HepG2 (cell line): ENCODE results near the gene DTYMK. TPM values are rescaled to one million over a fixed set of nuclear protein-coding genes. Genes with fewer than 3 reads are reported as not detected.
A peak's percentile ranks its signal among the peaks of the same experiment; 100 is the strongest.

Source experiments
- CENPT ChIP-seq: sonication (generic); formaldehyde crosslinking; IDR thresholded peaks from 2 replicates; pipeline ENCODE4 v1.8.0; 2022; ENCODE audit warnings: low read depth, mild to moderate bottlenecking, moderate library complexity, missing genetic modification reagents
- HDAC2 ChIP-seq: sonication (generic); formaldehyde crosslinking; IDR thresholded peaks from 2 replicates; pipeline ENCODE4 v1.4.0; 2020; ENCODE audit warnings: missing genetic modification reagents
- HOXA5 ChIP-seq: sonication (generic); formaldehyde crosslinking; IDR thresholded peaks from 2 replicates; pipeline ENCODE4 v1.4.0; 2020; ENCODE audit warnings: missing genetic modification reagents
- IKZF5 ChIP-seq: IDR thresholded peaks from 2 replicates; pipeline ENCODE4 v1.6.1; 2018; ENCODE audit warnings: missing genetic modification reagents, mild to moderate bottlenecking, missing compliant biosample characterization
- KMT2B ChIP-seq: IDR thresholded peaks from 2 replicates; pipeline ENCODE4 v1.6.1; 2016; ENCODE audit warnings: missing genetic modification reagents, missing compliant biosample characterization
- NFRKB ChIP-seq: fragments of 450-650 bp; IDR thresholded peaks from 2 replicates; pipeline ENCODE4 v1.6.1; 2017
- SMC3 ChIP-seq: IDR thresholded peaks from 2 replicates; pipeline ENCODE4 v1.6.1; 2011; ENCODE audit warnings: low read length, improper control_type of control experiment
- SNAPC2 ChIP-seq: sonication (generic); formaldehyde crosslinking; IDR thresholded peaks from 2 replicates; pipeline ENCODE4 v1.8.1; 2022; ENCODE audit warnings: mild to moderate bottlenecking, missing genetic modification reagents
- SNAPC4 ChIP-seq: sonication (generic); formaldehyde crosslinking; IDR thresholded peaks from 2 replicates; pipeline ENCODE4 v1.4.0; 2020; ENCODE audit warnings: mild to moderate bottlenecking, missing genetic modification reagents
- SRY ChIP-seq: sonication (generic); formaldehyde crosslinking; IDR thresholded peaks from 2 replicates; pipeline ENCODE4 v1.8.0; 2022; ENCODE audit warnings: mild to moderate bottlenecking, missing genetic modification reagents
- ZBTB49 ChIP-seq: sonication (generic); formaldehyde crosslinking; IDR thresholded peaks from 2 replicates; pipeline ENCODE4 v1.4.0; 2020; ENCODE audit warnings: missing genetic modification reagents, borderline replicate concordance
- ZNF292 ChIP-seq: sonication (generic); formaldehyde crosslinking; IDR thresholded peaks from 2 replicates; pipeline ENCODE4 v1.8.1; 2022; ENCODE audit warnings: mild to moderate bottlenecking, low read depth, missing genetic modification reagents, borderline replicate concordance
- ZNF335 ChIP-seq: sonication (generic); formaldehyde crosslinking; IDR thresholded peaks from 2 replicates; pipeline ENCODE4 v1.4.0; 2020; ENCODE audit warnings: missing genetic modification reagents
- ZNF33B ChIP-seq: sonication (generic); formaldehyde crosslinking; IDR thresholded peaks from 2 replicates; pipeline ENCODE4 v1.5.1; 2020; ENCODE audit warnings: mild to moderate bottlenecking, missing genetic modification reagents
- ZNF503 ChIP-seq: sonication (generic); formaldehyde crosslinking; IDR thresholded peaks from 2 replicates; pipeline ENCODE4 v1.4.0; 2020; ENCODE audit warnings: missing genetic modification reagents
- ZNF687 ChIP-seq: sonication (generic); formaldehyde crosslinking; IDR thresholded peaks from 2 replicates; pipeline ENCODE4 v1.5.1; 2020; ENCODE audit warnings: mild to moderate bottlenecking, missing genetic modification reagents, moderate library complexity
- ZNF891 ChIP-seq: sonication (generic); formaldehyde crosslinking; IDR thresholded peaks from 2 replicates; pipeline ENCODE4 v1.5.0; 2020; ENCODE audit warnings: mild to moderate bottlenecking, missing genetic modification reagents
- polyA plus RNA-seq, 8 experiments: library from polyadenylated mRNA; depleted of rRNA in 3 of 8; stranded (reverse) in 7 of 8; unstranded in 1 of 8; fragments of >200 nt; fragmentation: Illumina TruSeq in 4 of 8; extraction: Trizol in 4 of 8; gene quantifications; 2 replicates each; pipeline versions ENCODE4 v1.2.1 to v1.2.3, GENCODE V29; 2011 to 2016; ENCODE audit warnings: low read depth in 4 of 8, missing spikeins in 1 of 8, mixed read lengths in 1 of 8; ENCODE audit not compliant: insufficient read depth in 1 of 8
- total RNA-seq, 5 experiments: library from RNA; depleted of rRNA; stranded (reverse); fragments of >200 nt; fragmentation: Illumina TruSeq; extraction: Trizol; gene quantifications; 2 replicates each; pipeline ENCODE4 v1.2.3, GENCODE V29; 2016; ENCODE audit warnings: low read depth in 1 of 5

The DTYMK gene
- total and polyA plus RNA-seq, 2 of the 13 experiments (the other 11 are each of a cell fraction or from before 2014, with no cell fraction given), result 57.5 to 134 TPM

- no peak for TF ChIP-seq ZNF33B
- no peak for TF ChIP-seq SNAPC4 (CRISPR knock-in tag)
- TF ChIP-seq CENPT (CRISPR knock-in tag), result no peak
- peak; percentile 79 for TF ChIP-seq ZNF335 (CRISPR knock-in tag)
- no peak for TF ChIP-seq SRY (CRISPR knock-in tag)
- no peak for TF ChIP-seq ZNF891 (CRISPR knock-in tag)
- TF ChIP-seq ZNF687, result no peak
- peak; percentile 40; the same call in 1 of the 2 replicates for TF ChIP-seq KMT2B (CRISPR knock-in tag)
- no peak for TF ChIP-seq SNAPC2 (CRISPR knock-in tag)
- TF ChIP-seq HOXA5 (CRISPR knock-in tag), result no peak
- peak; percentile 10; the same call in 1 of the 2 replicates for TF ChIP-seq SMC3
- TF ChIP-seq ZBTB49, result no peak
- TF ChIP-seq IKZF5, result 0 out of 2 replicates have a peak, but pooled peaks have one; percentile 78
- no peak for TF ChIP-seq NFRKB
- TF ChIP-seq HDAC2 (CRISPR knock-in tag), result 0 out of 2 replicates have a peak, but pooled peaks have one; percentile 67
- no peak for TF ChIP-seq ZNF292 (CRISPR knock-in tag)
- no peak for TF ChIP-seq ZNF503 (CRISPR knock-in tag)
Measured at GRCh38 chr2:241701149-241701398, 14.5 kb upstream of the DTYMK start (continued).
